HCT116 (cell line): Measurements from ENCODE around the gene AMBRA1. TPM values are rescaled to one million over a fixed set of nuclear protein-coding genes. Genes with fewer than 3 reads are reported as not detected.

Source experiments
- ATAC-seq: fragments of 200-7000 bp; cut with Tn5 transposase; 2 replicates; pipeline ENCODE4 v1.9.1; 2020; ENCODE audit warnings: mild to moderate bottlenecking, moderate library complexity
- BruUV-seq: library from RNA; stranded (reverse); fragments of 400-500 nt; replicated peaks from 2 replicates; lab custom pipeline; 2021; lab: Mats Ljungman, UMichigan
- CTCF ChIA-PET: fragments of 300-600 bp; sonication (Branson Sonifier 250); formaldehyde crosslinking; loops from one replicate; lab custom pipeline; 2021; ENCODE audit warnings: antibody characterized with exemption; lab: Charles Lee
- POLR2A ChIA-PET: fragments of 300-600, 350-600 bp; sonication (Branson Sonifier 250); formaldehyde crosslinking; loops from one replicate; lab custom pipeline; 2021; ENCODE audit warnings: antibody characterized with exemption; lab: Charles Lee
- RAD21 ChIA-PET, 2 experiments: fragments of 300-600 bp; sonication (Branson Sonifier 250); formaldehyde crosslinking; loops; one replicate each; lab custom pipeline; 2023; ENCODE audit warnings: low total read pairs in 2 of 2; ENCODE audit not compliant: uncharacterized antibody in 2 of 2, unreplicated experiment in 2 of 2, low non-redundant PET in 1 of 2; lab: Charles Lee
- DNase-seq: peaks from one replicate; pipeline ENCODE4 v3.0.0-alpha.2; 2010; ENCODE audit warnings: low read depth, low spot score
- H2AFZ ChIP-seq: fragments of 200-600 bp; shearing (Covaris generic), sonication (generic); 2 replicates; pipeline ENCODE4 v1.6.1; 2017; ENCODE audit warnings: low read depth, mixed run types, mixed read lengths, antibody characterized with exemption, low read length; ENCODE audit not compliant: poor library complexity, severe bottlenecking
- H3K27ac ChIP-seq: 2 replicates; pipeline ENCODE4 v1.5.1; 2012; ENCODE audit warnings: low read depth, low read length
- H3K27me3 ChIP-seq: fragments of 200-600 bp; sonication (generic); 2 replicates; pipeline ENCODE4 v1.6.1; 2016; ENCODE audit warnings: mixed run types, low read length, mixed read lengths; ENCODE audit not compliant: insufficient read depth
- H3K36me3 ChIP-seq, 2 experiments: fragments of 200-500 bp in 1 of 2; fragments of 200-600 bp in 1 of 2; sonication (Bioruptor generic) in 1 of 2; sonication (generic) in 1 of 2; 2 replicates each; pipeline versions ENCODE4 v1.5.1 to v1.6.1; 2014 to 2016; ENCODE audit warnings: low read length in 2 of 2, inconsistent platforms in 1 of 2, mixed read lengths in 1 of 2, mixed run types in 1 of 2; ENCODE audit not compliant: insufficient read depth in 2 of 2, control insufficient read depth in 1 of 2
- H3K4me1 ChIP-seq, 2 experiments: fragments of 200-600 bp in 1 of 2; sonication (generic) in 1 of 2; 2 replicates each; pipeline versions ENCODE4 v1.5.1 to v1.6.1; 2012 to 2017; ENCODE audit warnings: low read length in 2 of 2, inconsistent platforms in 1 of 2, mild to moderate bottlenecking in 1 of 2, mixed read lengths in 1 of 2, mixed run types in 1 of 2, moderate library complexity in 1 of 2; ENCODE audit not compliant: insufficient read depth in 2 of 2, control insufficient read depth in 1 of 2
- H3K4me2 ChIP-seq: fragments of 200-600 bp; sonication (generic); 2 replicates; pipeline ENCODE4 v1.6.1; 2017; ENCODE audit warnings: mixed run types, low read length, mixed read lengths
- H3K4me3 ChIP-seq, 2 experiments: fragments of 200-600 bp in 1 of 2; sonication (generic) in 1 of 2; replicated peaks in 1 of 2; 2 replicates each; pipeline ENCODE4 v1.5.1; 2011 to 2016; ENCODE audit warnings: low read length in 2 of 2, control low read depth in 1 of 2, low read depth in 1 of 2, mild to moderate bottlenecking in 1 of 2, mixed read lengths in 1 of 2, mixed run types in 1 of 2
- H3K79me2 ChIP-seq: fragments of 200-600 bp; sonication (generic); 2 replicates; pipeline ENCODE4 v1.6.1; 2017; ENCODE audit warnings: mild to moderate bottlenecking, mixed run types, low read length, moderate library complexity, mixed read lengths; ENCODE audit not compliant: insufficient read depth
- H3K9ac ChIP-seq: fragments of 200-600 bp; sonication (generic); 2 replicates; pipeline ENCODE4 v1.6.1; 2016; ENCODE audit warnings: low read length, mixed read lengths
- H3K9me2 ChIP-seq: fragments of 200-600 bp; sonication (generic), shearing (Covaris generic); 2 replicates; pipeline ENCODE4 v1.6.1; 2017; ENCODE audit warnings: mixed run types, mild to moderate bottlenecking, moderate library complexity; ENCODE audit not compliant: insufficient read depth
- H3K9me3 ChIP-seq, 2 experiments: fragments of 200-500 bp in 1 of 2; fragments of 200-600 bp in 1 of 2; sonication (Bioruptor generic) in 1 of 2; sonication (generic) in 1 of 2; 2 replicates each; pipeline ENCODE4 v1.6.1; 2014 to 2017; ENCODE audit warnings: low read length in 2 of 2, mixed read lengths in 2 of 2, inconsistent platforms in 1 of 2, low read depth in 1 of 2, mild to moderate bottlenecking in 1 of 2, mixed run types in 1 of 2, moderate library complexity in 1 of 2; ENCODE audit not compliant: control insufficient read depth in 1 of 2, insufficient read depth in 1 of 2
- H4K20me1 ChIP-seq: fragments of 200-600 bp; sonication (generic), shearing (Covaris generic); 2 replicates; pipeline ENCODE4 v1.6.1; 2017; ENCODE audit warnings: mixed run types, mild to moderate bottlenecking, moderate library complexity; ENCODE audit not compliant: insufficient read depth
- ATF3 ChIP-seq: IDR thresholded peaks from 2 replicates; pipeline ENCODE4 v1.6.1; 2012
- CTCF ChIP-seq, 3 experiments: fragments of 200-600 bp in 1 of 3; sonication (generic) in 1 of 3; IDR thresholded peaks in 2 of 3; conservative IDR thresholded peaks in 1 of 3; 2 replicates each; pipeline ENCODE4 v1.5.1; 2012 to 2017; ENCODE audit warnings: low read depth in 2 of 3, low read length in 2 of 3, antibody characterized with exemption in 1 of 3, borderline replicate concordance in 1 of 3, control low read depth in 1 of 3, mild to moderate bottlenecking in 1 of 3, mixed read lengths in 1 of 3, mixed run types in 1 of 3, moderate library complexity in 1 of 3; ENCODE audit not compliant: insufficient read depth in 1 of 3
- EGR1 ChIP-seq: IDR thresholded peaks from 2 replicates; pipeline ENCODE4 v1.6.1; 2012; ENCODE audit warnings: low read depth
- ELF1 ChIP-seq: IDR thresholded peaks from 2 replicates; pipeline ENCODE4 v1.6.1; 2012; ENCODE audit warnings: low read depth, borderline replicate concordance
- EZH2 ChIP-seq: fragments of 200-600 bp; sonication (generic); IDR thresholded peaks from 2 replicates; pipeline ENCODE4 v1.6.1; 2017; ENCODE audit warnings: antibody characterized with exemption, mixed run types
- FOSL1 ChIP-seq: IDR thresholded peaks from 2 replicates; pipeline ENCODE4 v1.6.1; 2012; ENCODE audit warnings: low read depth
- POLR2AphosphoS5 ChIP-seq: IDR thresholded peaks from 2 replicates; pipeline ENCODE4 v1.6.1; 2011; ENCODE audit warnings: mild to moderate bottlenecking, low read depth, low read length, moderate library complexity
- REST ChIP-seq: IDR thresholded peaks from 2 replicates; pipeline ENCODE4 v1.6.1; 2012; ENCODE audit warnings: low read depth
- SIN3A ChIP-seq: IDR thresholded peaks from 2 replicates; pipeline ENCODE4 v1.6.1; 2012; ENCODE audit warnings: low read depth
- SP1 ChIP-seq: IDR thresholded peaks from 2 replicates; pipeline ENCODE4 v1.6.1; 2012; ENCODE audit warnings: low read depth
- SRF ChIP-seq: IDR thresholded peaks from 2 replicates; pipeline ENCODE4 v1.6.1; 2012; ENCODE audit warnings: low read depth
- YY1 ChIP-seq: IDR thresholded peaks from 2 replicates; pipeline ENCODE4 v1.6.1; 2011; ENCODE audit warnings: low read length, low read depth, moderate library complexity, mild to moderate bottlenecking; ENCODE audit not compliant: insufficient replicate concordance; ENCODE audit errors: extremely low read depth
- ZBTB33 ChIP-seq: IDR thresholded peaks from 2 replicates; pipeline ENCODE4 v1.6.1; 2011; ENCODE audit warnings: mild to moderate bottlenecking, low read length, moderate library complexity; ENCODE audit not compliant: insufficient replicate concordance; ENCODE audit errors: extremely low read depth
- ZFX ChIP-seq: fragments of 450-650 bp; IDR thresholded peaks from 2 replicates; pipeline ENCODE4 v1.6.1; 2017
- ZNF274 ChIP-seq: fragments of 200-500 bp; sonication (Bioruptor generic); IDR thresholded peaks from 2 replicates; pipeline ENCODE4 v1.6.1; 2014; ENCODE audit warnings: mild to moderate bottlenecking, low read depth, low read length, inconsistent platforms
- intact Hi-C: fragments of 100-400 bp; cut with micrococcal nuclease; formaldehyde crosslinking; loops from 2 replicates; pipeline ENCODE4 v1.10.0; 2022
- total RNA-seq: library from RNA; stranded (reverse); gene quantifications from one replicate; pipeline ENCODE4 v1.2.1, GENCODE V29; 2021; ENCODE audit not compliant: unreplicated experiment
- TF ChIP-seq, protein P1 (sequence below): IDR thresholded peaks from 2 replicates; pipeline ENCODE4 v1.6.1; 2012

Gene AMBRA1
- total RNA-seq, 1 experiment from 2014 or later = 22.7 TPM

DNA sequence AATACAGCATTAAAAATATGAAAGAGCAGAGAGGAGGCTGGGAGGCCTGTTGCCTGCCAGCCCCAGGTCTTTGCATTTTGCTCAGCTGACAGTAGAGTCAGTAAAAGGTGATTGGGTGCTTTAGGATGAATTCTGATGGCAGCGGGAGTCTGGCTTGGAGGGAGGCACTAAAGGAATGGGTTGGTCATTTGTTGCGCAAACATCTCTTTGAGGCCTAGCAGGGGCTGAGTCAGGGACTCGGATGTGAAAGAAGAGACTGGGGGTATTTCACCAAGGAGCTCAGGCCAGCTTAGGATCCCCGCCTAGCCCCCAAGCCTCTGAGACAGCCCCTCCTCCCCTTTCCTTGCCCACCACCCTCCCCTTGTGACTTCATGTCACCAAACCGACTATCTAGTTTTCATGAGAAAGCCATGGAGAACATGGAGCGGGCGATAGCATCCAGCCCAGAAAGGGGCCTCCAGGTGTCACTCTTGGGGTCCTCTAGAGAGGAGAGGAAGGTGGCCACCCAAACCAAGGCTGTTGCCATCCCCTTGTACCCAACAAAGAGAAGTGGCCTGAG, 236.8 kb downstream of the AMBRA1 start (continued):
- no peak for TF ChIP-seq CTCF (IDR thresholded peaks at IDR 0.05 in 2 of 3, conservative IDR thresholded peaks at IDR 0.05 in 1 of 3; ENCODE audit: borderline replicate concordance in 1 of 3, insufficient read depth in 1 of 3, low read depth in 2 of 3, low read length in 2 of 3)
- TF ChIP-seq, all 23 proteins: peak for 0

- CTCF ChIA-PET = interaction anchor here (1.1 to 1.6 kb wide), 3 partner anchors 10 to 30 kb away, joined by 3 read pairs; no protein-coding TSS in a partner anchor
- DNase-seq (no peak), ATAC-seq (no peak)
- no peak overlapping the region for H3K4me2 ChIP-seq
- no peaks in the 10 kb centered on the region for H3K27me3 ChIP-seq
- no peak overlapping the region for H3K9ac ChIP-seq
- H3K4me1 ChIP-seq = peaks cover 6 to 22% of the 10 kb centered on the region in 2 experiments; a peak in 3 of 4 replicates
- H2AFZ ChIP-seq = no peak overlapping the region
- TF ChIP-seq ZNF274 (no peak), SP1 (no peak), YY1 (no peak), ELF1 (no peak), FOSL1 (no peak), ZBTB33 (no peak), SIN3A (no peak), ZFX (no peak), ATF3 (no peak), SRF (no peak), POLR2AphosphoS5 (no peak), REST (no peak), EZH2 (no peak), EGR1 (no peak)
- TF ChIP-seq, protein P1, sequence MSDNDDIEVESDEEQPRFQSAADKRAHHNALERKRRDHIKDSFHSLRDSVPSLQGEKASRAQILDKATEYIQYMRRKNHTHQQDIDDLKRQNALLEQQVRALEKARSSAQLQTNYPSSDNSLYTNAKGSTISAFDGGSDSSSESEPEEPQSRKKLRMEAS = no peak
- H3K27ac ChIP-seq = no peak overlapping the region
- peaks cover 7% of the 10 kb centered on the region; the same call in 1 of the 2 replicates for H4K20me1 ChIP-seq
- 0 out of 4 replicates have a peak, but pooled peaks cover 0 to 2% of the 10 kb centered on the region in 2 experiments for H3K36me3 ChIP-seq
- RAD21 ChIA-PET = no interaction called here
- H3K79me2 ChIP-seq = peaks cover 89% of the 10 kb centered on the region
- no peaks in the 10 kb centered on the region for H3K9me3 ChIP-seq
- no peaks in the 10 kb centered on the region for H3K9me2 ChIP-seq
- BruUV-seq = no TSS peak
- POLR2A ChIA-PET = no interaction called here
- intact Hi-C loops = no loop called here
- H3K4me3 ChIP-seq = no peak overlapping the region
These were observed 240.1 kb downstream of the AMBRA1 start for GRCh38 chr11:46353698-46354097.
